Astrocyte (in vitro differentiated cells and primary cell): ENCODE measurements around the gene EARS2.

Source experiments
- CTCF ChIP-seq: IDR thresholded peaks from 2 replicates; pipeline ENCODE4 v1.5.1; 2011; ENCODE audit warnings: low read depth, mild to moderate bottlenecking, inconsistent platforms, low read length, moderate library complexity; ENCODE audit not compliant: insufficient read depth
- EZH2 ChIP-seq: IDR thresholded peaks from 2 replicates; pipeline ENCODE4 v1.6.1; 2012; ENCODE audit warnings: mild to moderate bottlenecking, low read length, inconsistent platforms; ENCODE audit not compliant: insufficient read depth

- TF ChIP-seq CTCF (no peak), EZH2 (no peak)
Measured at GRCh38 chr16:23505180-23505665, 51.9 kb downstream of the EARS2 start.
